HFFc6 (cell line): ENCODE data around the gene ANAPC1. TPM values are rescaled to one million over a fixed set of nuclear protein-coding genes. Genes with fewer than 3 reads are reported as not detected.
A peak's percentile ranks its signal among the peaks of the same experiment; 100 is the strongest.
"Not testable (repeated sequence)": the region's sequence is repeated elsewhere in the genome, so short reads cannot be mapped to it uniquely, and the experiment has no call there.

Experiments
- DNase-seq: peaks from one replicate; pipeline ENCODE4 v3.0.0-alpha.2; 2018
- H3K27ac Mint-ChIP-seq: 2 replicates; pipeline ENCODE4 v1.8.0; 2020; ENCODE audit warnings: mild to moderate bottlenecking, mixed read lengths
- H3K27me3 Mint-ChIP-seq: 2 replicates; pipeline ENCODE4 v1.8.0; 2021; ENCODE audit warnings: mild to moderate bottlenecking, moderate library complexity, mixed read lengths; ENCODE audit not compliant: insufficient read depth
- H3K36me3 Mint-ChIP-seq: 2 replicates; pipeline ENCODE4 v1.8.0; 2021; ENCODE audit warnings: low read depth, mixed read lengths
- H3K4me1 Mint-ChIP-seq: 2 replicates; pipeline ENCODE4 v1.8.0; 2020; ENCODE audit warnings: low read depth, mixed read lengths
- H3K4me3 Mint-ChIP-seq: 2 replicates; pipeline ENCODE4 v1.8.0; 2020; ENCODE audit warnings: mild to moderate bottlenecking, moderate library complexity, mixed read lengths
- H3K9me3 Mint-ChIP-seq: 2 replicates; pipeline ENCODE4 v1.8.0; 2020; ENCODE audit warnings: mild to moderate bottlenecking, mixed read lengths
- CTCF ChIP-seq: fragments of 200-600 bp; sonication (generic); IDR thresholded peaks from 2 replicates; pipeline ENCODE4 v1.5.0; 2021; ENCODE audit warnings: antibody characterized with exemption, mild to moderate bottlenecking
- total RNA-seq, 6 experiments: library from RNA; stranded (reverse); fragmentation: NEBNext Ultra II Directional; extraction: Animal tissue kit (Norgen Biotek cat#: 25700); gene quantifications; 2 replicates in 1 of 6; 3 replicates in 5 of 6; pipeline ENCODE4 v1.2.3, GENCODE V29; 2021

ANAPC1 gene
- total RNA-seq, 6 experiments from 2014 or later: 30.6 to 42.8 (median 38.0) TPM

GRCh38 chr2:111767087-111767486, 116.9 kb downstream of the ANAPC1 start:
- not testable (repeated sequence) for DNase-seq, H3K27me3 Mint-ChIP-seq, H3K36me3 Mint-ChIP-seq, H3K9me3 Mint-ChIP-seq, H3K27ac Mint-ChIP-seq, H3K4me1 Mint-ChIP-seq, H3K4me3 Mint-ChIP-seq

- H3K4me1 Mint-ChIP-seq, DNase-seq, H3K9me3 Mint-ChIP-seq, H3K4me3 Mint-ChIP-seq, H3K36me3 Mint-ChIP-seq, H3K27ac Mint-ChIP-seq, H3K27me3 Mint-ChIP-seq: not testable (repeated sequence)
These were observed 117.7 kb downstream of the ANAPC1 start for GRCh38 chr2:111766295-111766694.

GRCh38 chr2:111764151-111764550, 119.8 kb downstream of the ANAPC1 start:
- not testable (repeated sequence) for H3K4me1 Mint-ChIP-seq, H3K27me3 Mint-ChIP-seq, H3K27ac Mint-ChIP-seq, H3K36me3 Mint-ChIP-seq, DNase-seq, H3K9me3 Mint-ChIP-seq, H3K4me3 Mint-ChIP-seq

GRCh38 chr2:111760697-111761284, 123.2 kb downstream of the ANAPC1 start:
- not testable (repeated sequence) for H3K9me3 Mint-ChIP-seq, H3K27me3 Mint-ChIP-seq, H3K4me3 Mint-ChIP-seq, H3K36me3 Mint-ChIP-seq, H3K4me1 Mint-ChIP-seq, DNase-seq, H3K27ac Mint-ChIP-seq

- not testable (repeated sequence) for H3K9me3 Mint-ChIP-seq, H3K27me3 Mint-ChIP-seq
These were observed 131.5 kb downstream of the ANAPC1 start for GRCh38 chr2:111752533-111752932.

GRCh38 chr2:111750641-111751040, 133.4 kb downstream of the ANAPC1 start:
- not testable (repeated sequence) for H3K36me3 Mint-ChIP-seq, H3K4me3 Mint-ChIP-seq, H3K27ac Mint-ChIP-seq, H3K27me3 Mint-ChIP-seq, H3K9me3 Mint-ChIP-seq, H3K4me1 Mint-ChIP-seq, DNase-seq

More at GRCh38 chr2:111752533-111752932, 131.5 kb downstream of the ANAPC1 start:
- not testable (repeated sequence) for H3K27ac Mint-ChIP-seq, H3K36me3 Mint-ChIP-seq, H3K4me3 Mint-ChIP-seq, DNase-seq, H3K4me1 Mint-ChIP-seq

- H3K27me3 Mint-ChIP-seq, H3K4me3 Mint-ChIP-seq, DNase-seq, H3K9me3 Mint-ChIP-seq, H3K27ac Mint-ChIP-seq, H3K36me3 Mint-ChIP-seq, H3K4me1 Mint-ChIP-seq: not testable (repeated sequence)
These were observed 135.6 kb downstream of the ANAPC1 start for GRCh38 chr2:111748429-111748828.

- H3K4me3 Mint-ChIP-seq, H3K4me1 Mint-ChIP-seq, H3K27ac Mint-ChIP-seq, H3K9me3 Mint-ChIP-seq, H3K27me3 Mint-ChIP-seq, H3K36me3 Mint-ChIP-seq: not testable (repeated sequence)
- DNase-seq: peak; percentile 25
- peak; percentile 75 for TF ChIP-seq CTCF
These were observed 136.4 kb downstream of the ANAPC1 start for GRCh38 chr2:111747410-111748115.

GRCh38 chr2:111744751-111745150, 139.2 kb downstream of the ANAPC1 start:
- H3K4me1 Mint-ChIP-seq, H3K9me3 Mint-ChIP-seq, H3K36me3 Mint-ChIP-seq, H3K4me3 Mint-ChIP-seq, H3K27me3 Mint-ChIP-seq, DNase-seq, H3K27ac Mint-ChIP-seq: not testable (repeated sequence)

GRCh38 chr2:111741517-111741916, 142.5 kb downstream of the ANAPC1 start:
- not testable (repeated sequence) for H3K4me3 Mint-ChIP-seq, H3K4me1 Mint-ChIP-seq, H3K27me3 Mint-ChIP-seq, H3K9me3 Mint-ChIP-seq, DNase-seq, H3K36me3 Mint-ChIP-seq, H3K27ac Mint-ChIP-seq
